HUES48 (cell line): ENCODE data around the gene NTSR1.

Experiments
- H3K27ac ChIP-seq: one replicate; pipeline ENCODE4 v1.7.0; 2013; ENCODE audit warnings: low read depth, low read length, inconsistent platforms
- H3K27me3 ChIP-seq: 2 replicates; pipeline ENCODE4 v1.6.1; 2013; ENCODE audit warnings: mild to moderate bottlenecking, low read length; ENCODE audit not compliant: control insufficient read depth, insufficient read depth
- H3K36me3 ChIP-seq: 2 replicates; pipeline ENCODE4 v1.6.1; 2013; ENCODE audit warnings: low read length; ENCODE audit not compliant: control insufficient read depth, insufficient read depth
- H3K4me1 ChIP-seq: 2 replicates; pipeline ENCODE4 v1.6.1; 2013; ENCODE audit warnings: mild to moderate bottlenecking, low read length; ENCODE audit not compliant: control insufficient read depth, insufficient read depth
- H3K4me3 ChIP-seq: 2 replicates; pipeline ENCODE4 v1.5.1; 2013; ENCODE audit warnings: mild to moderate bottlenecking, low read depth, low read length
- H3K9ac ChIP-seq: 2 replicates; pipeline ENCODE4 v1.6.1; 2013; ENCODE audit warnings: mild to moderate bottlenecking, low read depth, low read length, moderate library complexity
- H3K9me3 ChIP-seq: 2 replicates; pipeline ENCODE4 v1.6.1; 2013; ENCODE audit warnings: low read length; ENCODE audit not compliant: control insufficient read depth, insufficient read depth

Gene NTSR1

GRCh38 chr20:62710886-62711702 is 2.5 kb downstream of the NTSR1 start:
- Histone ChIP-seq H3K9me3 (no peaks in the 10 kb centered on the region), H3K4me3 (no peak overlapping the region), H3K9ac (no peak overlapping the region), H3K27ac (no peak overlapping the region), H3K27me3 (peaks cover 36% of the 10 kb centered on the region), H3K4me1 (peaks cover 6% of the 10 kb centered on the region), H3K36me3 (no peaks in the 10 kb centered on the region)

GRCh38 chr20:62711703-62712101 is 3.1 kb downstream of the NTSR1 start:
- peaks cover 36% of the 10 kb centered on the region for H3K27me3 ChIP-seq
- H3K36me3 ChIP-seq: no peaks in the 10 kb centered on the region
- no peak overlapping the region for H3K9ac ChIP-seq
- no peaks in the 10 kb centered on the region for H3K9me3 ChIP-seq
- no peak overlapping the region for H3K4me3 ChIP-seq
- no peak overlapping the region for H3K27ac ChIP-seq
- H3K4me1 ChIP-seq: peaks cover 6% of the 10 kb centered on the region

GRCh38 chr20:62712606-62713005 is 4.0 kb downstream of the NTSR1 start:
- H3K4me3 ChIP-seq: no peak overlapping the region
- peaks cover 5% of the 10 kb centered on the region for H3K4me1 ChIP-seq
- H3K9me3 ChIP-seq: no peaks in the 10 kb centered on the region
- no peaks in the 10 kb centered on the region for H3K36me3 ChIP-seq
- peaks cover 35% of the 10 kb centered on the region for H3K27me3 ChIP-seq
- H3K9ac ChIP-seq: no peak overlapping the region
- H3K27ac ChIP-seq: no peak overlapping the region

GRCh38 chr20:62714006-62714405 is 5.4 kb downstream of the NTSR1 start:
- Histone ChIP-seq H3K36me3 (no peaks in the 10 kb centered on the region), H3K27ac (no peak overlapping the region), H3K4me3 (no peak overlapping the region), H3K4me1 (no peaks in the 10 kb centered on the region), H3K9me3 (no peaks in the 10 kb centered on the region), H3K27me3 (peaks cover 22% of the 10 kb centered on the region), H3K9ac (no peak overlapping the region)

- no peak overlapping the region for H3K27ac ChIP-seq
- H3K4me1 ChIP-seq: no peaks in the 10 kb centered on the region
- no peaks in the 10 kb centered on the region for H3K9me3 ChIP-seq
- no peaks in the 10 kb centered on the region for H3K36me3 ChIP-seq
- H3K9ac ChIP-seq: no peak overlapping the region
- H3K4me3 ChIP-seq: no peak overlapping the region
- H3K27me3 ChIP-seq: peaks cover 14% of the 10 kb centered on the region
Measured at GRCh38 chr20:62714799-62715198, 6.2 kb downstream of the NTSR1 start.

- H3K36me3 ChIP-seq: no peaks in the 10 kb centered on the region
- 0 out of 2 replicates have a peak, but pooled peaks cover 1% of the 10 kb centered on the region for H3K9me3 ChIP-seq
- H3K4me3 ChIP-seq: no peak overlapping the region
- H3K4me1 ChIP-seq: no peaks in the 10 kb centered on the region
- no peak overlapping the region for H3K9ac ChIP-seq
- no peak overlapping the region for H3K27ac ChIP-seq
- peaks cover 10% of the 10 kb centered on the region for H3K27me3 ChIP-seq
Measured at GRCh38 chr20:62715201-62715600, 6.6 kb downstream of the NTSR1 start.

GRCh38 chr20:62716198-62716940 is 7.7 kb downstream of the NTSR1 start:
- H3K9me3 ChIP-seq: peaks cover 3% of the 10 kb centered on the region; the same call in 1 of the 2 replicates
- H3K27ac ChIP-seq: no peak overlapping the region
- no peaks in the 10 kb centered on the region for H3K27me3 ChIP-seq
- no peak overlapping the region for H3K4me3 ChIP-seq
- H3K9ac ChIP-seq: no peak overlapping the region
- H3K36me3 ChIP-seq: no peaks in the 10 kb centered on the region
- no peaks in the 10 kb centered on the region for H3K4me1 ChIP-seq

GRCh38 chr20:62716941-62717310 is 8.3 kb downstream of the NTSR1 start:
- Histone ChIP-seq H3K36me3 (no peaks in the 10 kb centered on the region), H3K27ac (no peak overlapping the region), H3K4me1 (no peaks in the 10 kb centered on the region), H3K27me3 (no peaks in the 10 kb centered on the region), H3K9me3 (peaks cover 8% of the 10 kb centered on the region; the same call in 1 of the 2 replicates), H3K4me3 (no peak overlapping the region), H3K9ac (no peak overlapping the region)

- Histone ChIP-seq H3K27me3 (no peaks in the 10 kb centered on the region), H3K27ac (no peak overlapping the region), H3K9ac (no peak overlapping the region), H3K4me1 (no peaks in the 10 kb centered on the region), H3K36me3 (no peaks in the 10 kb centered on the region), H3K9me3 (peaks cover 9% of the 10 kb centered on the region; the same call in 1 of the 2 replicates), H3K4me3 (no peak overlapping the region)
Measured at GRCh38 chr20:62717933-62718332, 9.3 kb downstream of the NTSR1 start.

- H3K4me1 ChIP-seq: no peaks in the 10 kb centered on the region
- H3K9ac ChIP-seq: no peak overlapping the region
- peaks cover 9% of the 10 kb centered on the region; the same call in 1 of the 2 replicates for H3K9me3 ChIP-seq
- H3K27ac ChIP-seq: no peak overlapping the region
- H3K36me3 ChIP-seq: no peaks in the 10 kb centered on the region
- no peaks in the 10 kb centered on the region for H3K27me3 ChIP-seq
- no peak overlapping the region for H3K4me3 ChIP-seq
Measured at GRCh38 chr20:62718546-62718945, 9.9 kb downstream of the NTSR1 start.
